ENCODE results near the gene FAM156B. TPM values are rescaled to one million over a fixed set of nuclear protein-coding genes. Genes with fewer than 3 reads are reported as not detected.
"Not testable (repeated sequence)": the region's sequence is repeated elsewhere in the genome, so short reads cannot be mapped to it uniquely, and the experiment has no call there.

The FAM156B gene
- total and polyA plus RNA-seq, 2 of the 8 experiments (the other 6 are each of a cell fraction or from before 2014, with no cell fraction given), result 9.1 to 36.2 TPM

- H2BK15ac ChIP-seq (ENCODE audit: low read length); H4K5ac ChIP-seq (ENCODE audit: insufficient read length, low read depth, low read length); H3K56ac ChIP-seq (replicated peaks; ENCODE audit: insufficient read length, low read depth, low read length); H3K4me2 ChIP-seq (ENCODE audit: insufficient read depth in 1 of 2, low read depth in 2 of 2, low read length in 2 of 2); POLR2A ChIA-PET (ENCODE audit: partially characterized antibody); H2BK120ac ChIP-seq (replicated peaks; ENCODE audit: low read depth, low read length); H3K4me1 ChIP-seq (replicated peaks in 1 of 4; ENCODE audit: control insufficient read depth in 3 of 4, insufficient read depth in 4 of 4, low read length in 3 of 4); H3K9me3 ChIP-seq (ENCODE audit: insufficient read depth in 2 of 2, low read depth in 1 of 2, low read length in 1 of 2); FAIRE-seq; H3K14ac ChIP-seq (ENCODE audit: insufficient read length); H2BK12ac ChIP-seq (ENCODE audit: low read depth, low read length); CTCF ChIA-PET (ENCODE audit: partially characterized antibody); H3K4me3 ChIP-seq (ENCODE audit: extremely low read depth in 1 of 4, insufficient read depth in 2 of 4, low read depth in 3 of 4, low read length in 4 of 4); H3K18ac ChIP-seq (ENCODE audit: extremely low read depth, low read length); H2BK5ac ChIP-seq (ENCODE audit: low read depth, low read length); H3K79me2 ChIP-seq (ENCODE audit: control insufficient read depth in 1 of 2, insufficient read depth in 2 of 2, low read length in 2 of 2); H2AFZ ChIP-seq (ENCODE audit: low read length); H3K23ac ChIP-seq (ENCODE audit: insufficient read length); H3K36me3 ChIP-seq (ENCODE audit: control insufficient read depth in 2 of 4, insufficient read depth in 4 of 4, low read length in 3 of 4); H3K4ac ChIP-seq (replicated peaks; ENCODE audit: insufficient read length, low read depth, low read length); H3K27me3 ChIP-seq (replicated peaks in 1 of 4; ENCODE audit: control insufficient read depth in 3 of 4, extremely low read depth in 1 of 4, insufficient read depth in 3 of 4, low read length in 3 of 4); H3K27ac ChIP-seq (ENCODE audit: low read depth, low read length); H2AK5ac ChIP-seq (ENCODE audit: low read depth, low read length); H4K20me1 ChIP-seq (replicated peaks in 1 of 2; ENCODE audit: control insufficient read depth in 1 of 2, insufficient read depth in 2 of 2, low read length in 2 of 2); DNase-seq (ENCODE audit: low read depth in 1 of 2, low spot score in 2 of 2); H4K91ac ChIP-seq (replicated peaks; ENCODE audit: insufficient read length, low read length); H3K79me1 ChIP-seq (ENCODE audit: low read depth, low read length); H4K8ac ChIP-seq (ENCODE audit: extremely low read depth, insufficient read depth, low read length); H3K23me2 ChIP-seq (ENCODE audit: low read depth, low read length); H2BK20ac ChIP-seq (ENCODE audit: low read length); H3K9ac ChIP-seq (replicated peaks in 1 of 4; ENCODE audit: extremely low read depth in 1 of 4, low read depth in 3 of 4, low read length in 3 of 4): not testable (repeated sequence)
- no CpG with 5 or more reads among the region's 10 CpGs for WGBS, 2 experiments (ENCODE audit: extremely low coverage in 1 of 2, insufficient coverage in 1 of 2, insufficient read length in 1 of 2, insufficient replicate concordance in 2 of 2, low coverage in 1 of 2, low lambda C conversion rate in 2 of 2, missing lambda C conversion rate in 1 of 2)
These were observed 44.6 kb downstream of the FAM156B start for GRCh38 chrX:52941728-52942127.

GRCh38 chrX:52945838-52946494, 48.8 kb downstream of the FAM156B start:
- H3K56ac ChIP-seq (replicated peaks; ENCODE audit: insufficient read length, low read depth, low read length); H4K8ac ChIP-seq (ENCODE audit: extremely low read depth, insufficient read depth, low read length); H3K4ac ChIP-seq (replicated peaks; ENCODE audit: insufficient read length, low read depth, low read length); H3K23ac ChIP-seq (ENCODE audit: insufficient read length); H3K27me3 ChIP-seq (replicated peaks in 1 of 4; ENCODE audit: control insufficient read depth in 3 of 4, extremely low read depth in 1 of 4, insufficient read depth in 3 of 4, low read length in 3 of 4); H3K18ac ChIP-seq (ENCODE audit: extremely low read depth, low read length); H3K27ac ChIP-seq (ENCODE audit: low read depth, low read length); H3K14ac ChIP-seq (ENCODE audit: insufficient read length); H2BK12ac ChIP-seq (ENCODE audit: low read depth, low read length); POLR2A ChIA-PET (ENCODE audit: partially characterized antibody); H2BK120ac ChIP-seq (replicated peaks; ENCODE audit: low read depth, low read length); H2AK5ac ChIP-seq (ENCODE audit: low read depth, low read length); H3K23me2 ChIP-seq (ENCODE audit: low read depth, low read length); H2BK15ac ChIP-seq (ENCODE audit: low read length); H3K9ac ChIP-seq (replicated peaks in 1 of 4; ENCODE audit: extremely low read depth in 1 of 4, low read depth in 3 of 4, low read length in 3 of 4); CTCF ChIA-PET (ENCODE audit: partially characterized antibody); H4K91ac ChIP-seq (replicated peaks; ENCODE audit: insufficient read length, low read length); H3K36me3 ChIP-seq (ENCODE audit: control insufficient read depth in 2 of 4, insufficient read depth in 4 of 4, low read length in 3 of 4); H3K4me3 ChIP-seq (ENCODE audit: extremely low read depth in 1 of 4, insufficient read depth in 2 of 4, low read depth in 3 of 4, low read length in 4 of 4); H2AFZ ChIP-seq (ENCODE audit: low read length); H2BK5ac ChIP-seq (ENCODE audit: low read depth, low read length); FAIRE-seq; H2BK20ac ChIP-seq (ENCODE audit: low read length); H3K9me3 ChIP-seq (ENCODE audit: insufficient read depth in 2 of 2, low read depth in 1 of 2, low read length in 1 of 2); H3K79me2 ChIP-seq (ENCODE audit: control insufficient read depth in 1 of 2, insufficient read depth in 2 of 2, low read length in 2 of 2); H4K20me1 ChIP-seq (replicated peaks in 1 of 2; ENCODE audit: control insufficient read depth in 1 of 2, insufficient read depth in 2 of 2, low read length in 2 of 2); H4K5ac ChIP-seq (ENCODE audit: insufficient read length, low read depth, low read length); DNase-seq (ENCODE audit: low read depth in 1 of 2, low spot score in 2 of 2); H3K4me1 ChIP-seq (replicated peaks in 1 of 4; ENCODE audit: control insufficient read depth in 3 of 4, insufficient read depth in 4 of 4, low read length in 3 of 4); H3K79me1 ChIP-seq (ENCODE audit: low read depth, low read length); H3K4me2 ChIP-seq (ENCODE audit: insufficient read depth in 1 of 2, low read depth in 2 of 2, low read length in 2 of 2): not testable (repeated sequence)
- WGBS, 2 experiments (ENCODE audit: extremely low coverage in 1 of 2, insufficient coverage in 1 of 2, insufficient read length in 1 of 2, insufficient replicate concordance in 2 of 2, low coverage in 1 of 2, low lambda C conversion rate in 2 of 2, missing lambda C conversion rate in 1 of 2), result no CpG with 5 or more reads among the region's 14 CpGs

All from H1 (cell line).